Endothelial cell of umbilical vein (primary cell): ENCODE measurements around the gene SUN3. TPM values are rescaled to one million over a fixed set of nuclear protein-coding genes. Genes with fewer than 3 reads are reported as not detected.

Experiments
- BruUV-seq: library from RNA; stranded (reverse); fragments of 400-500 nt; replicated peaks from 2 replicates; lab custom pipeline; 2021; lab: Mats Ljungman, UMichigan
- CTCF ChIA-PET: fragments of 300-600, 350-600 bp; sonication (Branson Sonifier 250); formaldehyde crosslinking; loops from one replicate; lab custom pipeline; 2021; ENCODE audit warnings: antibody characterized with exemption, inconsistent platforms; lab: Charles Lee
- POLR2A ChIA-PET: fragments of 300-600, 350-600 bp; sonication (Branson Sonifier 250); formaldehyde crosslinking; loops from one replicate; lab custom pipeline; 2021; ENCODE audit warnings: antibody characterized with exemption, inconsistent platforms; lab: Charles Lee
- DNase-seq: peaks from one replicate; pipeline ENCODE4 v3.0.0-alpha.2; 2011; ENCODE audit warnings: low read depth, low spot score
- FAIRE-seq: peaks from 2 replicates; lab custom pipeline; 2011; peaks lifted over from hg19 to GRCh38; lab: Jason Lieb, UNC
- H2AFZ ChIP-seq: 2 replicates; pipeline ENCODE4 v1.6.0; 2012; ENCODE audit warnings: low read depth, low read length, control low read depth, inconsistent platforms
- H3K27ac ChIP-seq: 2 replicates; pipeline ENCODE4 v1.5.1; 2011; ENCODE audit warnings: low read depth, mild to moderate bottlenecking, control low read depth, low read length, moderate library complexity; ENCODE audit not compliant: insufficient read depth
- H3K27me3 ChIP-seq, 2 experiments: 2 replicates each; pipeline versions ENCODE4 v1.6.0 to v1.6.1; 2011; ENCODE audit warnings: low read length in 2 of 2, mixed read lengths in 1 of 2; ENCODE audit not compliant: control insufficient read depth in 2 of 2, insufficient read depth in 2 of 2
- H3K36me3 ChIP-seq, 2 experiments: 2 replicates in 1 of 2; 3 replicates in 1 of 2; pipeline ENCODE4 v1.5.1; 2011; ENCODE audit warnings: low read length in 2 of 2, mild to moderate bottlenecking in 1 of 2, moderate library complexity in 1 of 2; ENCODE audit not compliant: control insufficient read depth in 2 of 2, insufficient read depth in 2 of 2; ENCODE audit errors: extremely low read depth in 1 of 2
- H3K4me1 ChIP-seq: 3 replicates; pipeline ENCODE4 v1.5.1; 2011; ENCODE audit warnings: mild to moderate bottlenecking, low read length; ENCODE audit not compliant: control insufficient read depth, insufficient read depth; ENCODE audit errors: extremely low read depth
- H3K4me2 ChIP-seq: 2 replicates; pipeline ENCODE4 v1.6.1; 2011; ENCODE audit warnings: low read length, control low read depth, mixed read lengths; ENCODE audit not compliant: insufficient read depth
- H3K4me3 ChIP-seq, 3 experiments: fragments of 200-600 bp in 1 of 3; sonication (generic), shearing (Covaris generic) in 1 of 3; replicated peaks in 1 of 3; 2 replicates each; pipeline ENCODE4 v1.5.1; 2011 to 2016; ENCODE audit warnings: control low read depth in 3 of 3, low read length in 3 of 3, mild to moderate bottlenecking in 2 of 3, inconsistent platforms in 1 of 3, low read depth in 1 of 3, moderate library complexity in 1 of 3; ENCODE audit not compliant: insufficient read depth in 1 of 3
- H3K79me2 ChIP-seq: 2 replicates; pipeline ENCODE4 v1.6.0; 2012; ENCODE audit warnings: low read length, inconsistent platforms; ENCODE audit not compliant: control insufficient read depth, insufficient read depth
- H3K9ac ChIP-seq: replicated peaks from 2 replicates; pipeline ENCODE3; 2011; ENCODE audit warnings: low read length, control low read depth; ENCODE audit not compliant: insufficient read depth; ENCODE audit errors: extremely low read depth
- H3K9me1 ChIP-seq: replicated peaks from 3 replicates; pipeline ENCODE4 v1.6.0; 2011; ENCODE audit warnings: mild to moderate bottlenecking, low read length; ENCODE audit not compliant: control insufficient read depth, insufficient read depth; ENCODE audit errors: extremely low read depth
- H3K9me3 ChIP-seq: replicated peaks from 2 replicates; pipeline ENCODE4 v1.5.1; 2012; ENCODE audit warnings: low read length, inconsistent platforms; ENCODE audit not compliant: control insufficient read depth, insufficient read depth
- H4K20me1 ChIP-seq: replicated peaks from 2 replicates; pipeline ENCODE3; 2011; ENCODE audit warnings: mild to moderate bottlenecking, low read length; ENCODE audit not compliant: control insufficient read depth, insufficient read depth; ENCODE audit errors: extremely low read depth
- EZH2 ChIP-seq: IDR thresholded peaks from 2 replicates; pipeline ENCODE4 v1.6.1; 2012; ENCODE audit warnings: borderline replicate concordance, low read depth, mild to moderate bottlenecking, moderate library complexity, low read length, inconsistent platforms; ENCODE audit not compliant: severe bottlenecking
- FOS ChIP-seq: IDR thresholded peaks from 2 replicates; pipeline ENCODE4 v1.6.1; 2011; ENCODE audit warnings: mild to moderate bottlenecking, low read length, moderate library complexity, borderline replicate concordance; ENCODE audit not compliant: insufficient read depth
- GATA2 ChIP-seq: IDR thresholded peaks from 2 replicates; pipeline ENCODE4 v1.7.0; 2011; ENCODE audit warnings: low read depth, mild to moderate bottlenecking, moderate library complexity, mixed read lengths, low read length; ENCODE audit not compliant: insufficient read length, insufficient read depth
- JUN ChIP-seq: IDR thresholded peaks from 2 replicates; pipeline ENCODE4 v1.6.1; 2011; ENCODE audit warnings: borderline replicate concordance, low read depth; ENCODE audit not compliant: insufficient read length, insufficient read depth
- MYC ChIP-seq: IDR thresholded peaks from one replicate; pipeline ENCODE4 v1.6.1; 2011; ENCODE audit warnings: mild to moderate bottlenecking, low read depth, low read length
- POLR2A ChIP-seq: IDR thresholded peaks from 2 replicates; pipeline ENCODE4 v1.6.1; 2012; ENCODE audit warnings: low read depth, mild to moderate bottlenecking, control low read depth, low read length
- POLR2AphosphoS5 ChIP-seq: IDR thresholded peaks from 2 replicates; pipeline ENCODE4 v1.6.1; 2012; ENCODE audit warnings: low read depth, mild to moderate bottlenecking, control low read depth, low read length, moderate library complexity; ENCODE audit not compliant: insufficient read depth
- dilution Hi-C: fragments of 300-500 bp; cut with MboI; formaldehyde crosslinking; loops from one replicate; pipeline ENCODE4 v1.15.0; 2019; ENCODE audit warnings: low sequenced_read_pairs; ENCODE audit not compliant: extremely low pct_ligation_motif_present
- intact Hi-C: fragments of 100-400 bp; cut with micrococcal nuclease; formaldehyde crosslinking; loops from one replicate; pipeline ENCODE4 v1.10.0; 2022
- polyA plus RNA-seq, 4 experiments: library from polyadenylated mRNA; depleted of rRNA in 3 of 4; stranded (reverse) in 3 of 4; unstranded in 1 of 4; fragments of >200 nt; gene quantifications; 2 replicates each; pipeline versions ENCODE4 v1.2.1 to v1.2.3, GENCODE V29; 2011 to 2012; ENCODE audit warnings: missing spikeins in 1 of 4
- total RNA-seq: library from RNA; stranded (reverse); gene quantifications from 2 replicates; pipeline ENCODE4 v1.2.3, GENCODE V29; 2021
- TF ChIP-seq, protein P1 (sequence below): IDR thresholded peaks from 2 replicates; pipeline ENCODE4 v1.6.1; 2011; ENCODE audit not compliant: insufficient read depth, insufficient read length
- TF ChIP-seq, protein P2 (sequence below), 2 donors: IDR thresholded peaks; 1 replicate in 1 of 2; 2 replicates in 1 of 2; pipeline ENCODE4 v1.5.1; 2011; ENCODE audit warnings: low read length in 2 of 2, mild to moderate bottlenecking in 2 of 2, moderate library complexity in 2 of 2, control low read depth in 1 of 2, inconsistent platforms in 1 of 2, low read depth in 1 of 2; ENCODE audit not compliant: insufficient read depth in 1 of 2; ENCODE audit errors: extremely low read depth in 1 of 2

The SUN3 gene
- total and polyA plus RNA-seq, 2 donors (not counting 3 experiments of a cell fraction or from before 2014, with no cell fraction given): not detected

DNA sequence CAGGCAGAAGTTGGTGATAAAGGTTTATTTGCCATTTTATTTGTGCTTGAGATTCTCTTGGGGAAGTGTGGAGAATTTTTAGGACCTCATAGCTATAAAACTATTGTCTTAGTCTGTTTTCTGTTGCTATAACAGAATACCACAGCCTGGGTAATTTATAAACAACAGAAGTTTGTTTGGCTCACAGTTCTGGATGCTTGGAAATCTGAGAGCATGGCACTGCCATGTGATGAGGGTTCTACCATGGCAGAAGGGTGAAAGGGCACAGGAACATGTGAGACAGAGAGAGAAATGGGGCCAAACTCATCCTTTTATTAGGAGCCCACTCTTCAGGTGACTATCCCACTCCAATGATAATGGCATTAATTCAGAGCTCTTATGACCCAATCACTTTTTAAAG, 12.3 kb downstream of the SUN3 start:
- Histone ChIP-seq H3K9me1 (no peaks in the 10 kb centered on the region), H3K4me1 (no peaks in the 10 kb centered on the region), H3K27me3 (peaks cover 0 to 3% of the 10 kb centered on the region in 2 experiments), H3K4me3 (no peak overlapping the region), H2AFZ (no peak overlapping the region), H3K27ac (no peak overlapping the region), H3K79me2 (no peaks in the 10 kb centered on the region), H3K9me3 (no peaks in the 10 kb centered on the region), H4K20me1 (no peaks in the 10 kb centered on the region), H3K9ac (no peak overlapping the region), H3K36me3 (no peaks in the 10 kb centered on the region), H3K4me2 (no peak overlapping the region)
- intact Hi-C loops (no loop called here), dilution Hi-C loops (no loop called here)
- no TSS peak for BruUV-seq
- FAIRE-seq (no peak), DNase-seq (no peak)
- CTCF ChIA-PET: interaction anchor here (1.1 kb wide), 1 partner anchor 25 kb away, joined by 3 read pairs; no protein-coding TSS in a partner anchor
- POLR2A ChIA-PET: no interaction called here
- TF ChIP-seq JUN (no peak), POLR2AphosphoS5 (no peak), EZH2 (no peak), GATA2 (no peak), MYC (no peak), FOS (no peak), POLR2A (no peak)
- TF ChIP-seq, protein P1, sequence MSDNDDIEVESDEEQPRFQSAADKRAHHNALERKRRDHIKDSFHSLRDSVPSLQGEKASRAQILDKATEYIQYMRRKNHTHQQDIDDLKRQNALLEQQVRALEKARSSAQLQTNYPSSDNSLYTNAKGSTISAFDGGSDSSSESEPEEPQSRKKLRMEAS: no peak
- TF ChIP-seq, protein P2, sequence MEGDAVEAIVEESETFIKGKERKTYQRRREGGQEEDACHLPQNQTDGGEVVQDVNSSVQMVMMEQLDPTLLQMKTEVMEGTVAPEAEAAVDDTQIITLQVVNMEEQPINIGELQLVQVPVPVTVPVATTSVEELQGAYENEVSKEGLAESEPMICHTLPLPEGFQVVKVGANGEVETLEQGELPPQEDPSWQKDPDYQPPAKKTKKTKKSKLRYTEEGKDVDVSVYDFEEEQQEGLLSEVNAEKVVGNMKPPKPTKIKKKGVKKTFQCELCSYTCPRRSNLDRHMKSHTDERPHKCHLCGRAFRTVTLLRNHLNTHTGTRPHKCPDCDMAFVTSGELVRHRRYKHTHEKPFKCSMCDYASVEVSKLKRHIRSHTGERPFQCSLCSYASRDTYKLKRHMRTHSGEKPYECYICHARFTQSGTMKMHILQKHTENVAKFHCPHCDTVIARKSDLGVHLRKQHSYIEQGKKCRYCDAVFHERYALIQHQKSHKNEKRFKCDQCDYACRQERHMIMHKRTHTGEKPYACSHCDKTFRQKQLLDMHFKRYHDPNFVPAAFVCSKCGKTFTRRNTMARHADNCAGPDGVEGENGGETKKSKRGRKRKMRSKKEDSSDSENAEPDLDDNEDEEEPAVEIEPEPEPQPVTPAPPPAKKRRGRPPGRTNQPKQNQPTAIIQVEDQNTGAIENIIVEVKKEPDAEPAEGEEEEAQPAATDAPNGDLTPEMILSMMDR (IDR thresholded peaks at IDR 0.05; ENCODE audit: extremely low read depth in 1 of 2, insufficient read depth in 1 of 2, low read depth in 1 of 2, low read length in 2 of 2): no peak
